Right lobe of liver (tissue), 4 donors: Measurements from ENCODE around the gene IRF2.

Source experiments
- CTCF ChIP-seq, 4 donors: fragments of 200-600 bp in 3 of 4; fragments of 450-650 bp in 1 of 4; IDR thresholded peaks; one replicate each; pipeline versions ENCODE4 v1.5.1 to v1.8.0; 2016 to 2022; ENCODE audit warnings: antibody characterized with exemption in 4 of 4, mild to moderate bottlenecking in 2 of 4
- POLR2A ChIP-seq: fragments of 450-650 bp; IDR thresholded peaks from one replicate; pipeline ENCODE4 v1.6.1; 2017; ENCODE audit warnings: antibody characterized with exemption, mild to moderate bottlenecking
- donor health status: DM: no; HTN: no; CAD: no.
- donor health status: DM: no; HTN: no; CAD: no.
- donor health status: DM: no; HTN: yes; CAD: no.

GRCh38 chr4:184440595-184441358 lies 33.6 kb downstream of the IRF2 start:
- TF ChIP-seq CTCF (IDR thresholded peaks at IDR 0.05), result no peak
- no peak for TF ChIP-seq POLR2A
